NCI-H2227 (cell line): ENCODE data around the gene MUTYH.
A peak's percentile ranks its signal among the peaks of the same experiment; 100 is the strongest.
"Not testable (repeated sequence)": the region's sequence is repeated elsewhere in the genome, so short reads cannot be mapped to it uniquely, and the experiment has no call there.

Source experiments
- DNase-seq: peaks from one replicate; lab custom pipeline; 2025; ENCODE audit not compliant: unreplicated experiment; lab: John Stamatoyannopoulos, UW

The MUTYH gene

GRCh38 chr1:45325851-45326506, 14.3 kb downstream of the MUTYH start:
- no peak for DNase-seq

GRCh38 chr1:45322486-45323040, 17.7 kb downstream of the MUTYH start:
- no peak for DNase-seq

GRCh38 chr1:45321444-45321843, 18.8 kb downstream of the MUTYH start:
- no peak for DNase-seq

- DNase-seq = no peak
These were observed 20.5 kb downstream of the MUTYH start for GRCh38 chr1:45319761-45320160.

- DNase-seq = no peak
These were observed 23.1 kb downstream of the MUTYH start for GRCh38 chr1:45317166-45317565.

GRCh38 chr1:45314266-45314665, 26.0 kb downstream of the MUTYH start:
- no peak for DNase-seq

GRCh38 chr1:45306905-45307304, 33.3 kb downstream of the MUTYH start:
- no peak for DNase-seq

- no peak for DNase-seq
These were observed 33.9 kb downstream of the MUTYH start for GRCh38 chr1:45306319-45306718.

GRCh38 chr1:45305231-45305630, 35.0 kb downstream of the MUTYH start:
- no peak for DNase-seq

GRCh38 chr1:45304311-45305081, 35.7 kb downstream of the MUTYH start:
- DNase-seq = peak; percentile 34

- DNase-seq = peak; percentile 98
These were observed 36.5 kb downstream of the MUTYH start for GRCh38 chr1:45303520-45304310.

GRCh38 chr1:45302505-45303150, 37.6 kb downstream of the MUTYH start:
- no peak for DNase-seq

GRCh38 chr1:45300669-45300997, 39.6 kb downstream of the MUTYH start:
- no peak for DNase-seq

- peak; percentile 87 for DNase-seq
These were observed 40.1 kb downstream of the MUTYH start for GRCh38 chr1:45299981-45300668.

GRCh38 chr1:45299296-45299695, 40.9 kb downstream of the MUTYH start:
- DNase-seq = no peak

- peak; percentile 46 for DNase-seq
These were observed 42.4 kb downstream of the MUTYH start for GRCh38 chr1:45297666-45298356.

GRCh38 chr1:45291716-45292115, 48.5 kb downstream of the MUTYH start:
- DNase-seq = no peak

GRCh38 chr1:45291002-45291401, 49.2 kb downstream of the MUTYH start:
- not testable (repeated sequence) for DNase-seq

GRCh38 chr1:45286521-45286920, 53.7 kb downstream of the MUTYH start:
- DNase-seq = not testable (repeated sequence)

GRCh38 chr1:45284858-45285257, 55.4 kb downstream of the MUTYH start:
- not testable (repeated sequence) for DNase-seq
